Islet precursor cell (in vitro differentiated cells): ENCODE measurements around the gene EFHD2.
"Not testable (repeated sequence)": the region's sequence is repeated elsewhere in the genome, so short reads cannot be mapped to it uniquely, and the experiment has no call there.

Experiments used
- DNase-seq: peaks from one replicate; pipeline ENCODE4 v3.0.0-alpha.2; 2018

The EFHD2 gene

GRCh38 chr1:15457585-15457984 lies 47.9 kb downstream of the EFHD2 start:
- no peak for DNase-seq

DNA sequence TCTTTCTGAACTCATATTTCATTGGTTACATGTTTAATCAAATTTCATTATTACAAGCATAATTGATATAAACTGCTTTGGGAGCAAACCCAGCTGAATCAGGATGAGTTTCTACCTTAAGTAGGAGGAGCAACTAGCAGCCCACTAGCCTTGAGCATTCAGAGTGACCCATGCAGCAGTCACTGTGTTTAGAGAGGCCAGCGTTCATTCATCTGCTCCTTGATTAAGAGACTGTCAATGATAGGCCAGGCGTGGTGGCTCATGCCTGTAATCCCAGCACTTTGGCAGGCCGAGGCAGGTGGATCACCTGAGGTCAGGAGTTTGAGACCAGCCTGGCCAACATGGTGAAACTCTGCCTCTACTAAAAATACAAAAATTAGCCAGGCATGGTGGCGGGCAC lies 48.7 kb downstream of the EFHD2 start:
- DNase-seq = not testable (repeated sequence)

DNA sequence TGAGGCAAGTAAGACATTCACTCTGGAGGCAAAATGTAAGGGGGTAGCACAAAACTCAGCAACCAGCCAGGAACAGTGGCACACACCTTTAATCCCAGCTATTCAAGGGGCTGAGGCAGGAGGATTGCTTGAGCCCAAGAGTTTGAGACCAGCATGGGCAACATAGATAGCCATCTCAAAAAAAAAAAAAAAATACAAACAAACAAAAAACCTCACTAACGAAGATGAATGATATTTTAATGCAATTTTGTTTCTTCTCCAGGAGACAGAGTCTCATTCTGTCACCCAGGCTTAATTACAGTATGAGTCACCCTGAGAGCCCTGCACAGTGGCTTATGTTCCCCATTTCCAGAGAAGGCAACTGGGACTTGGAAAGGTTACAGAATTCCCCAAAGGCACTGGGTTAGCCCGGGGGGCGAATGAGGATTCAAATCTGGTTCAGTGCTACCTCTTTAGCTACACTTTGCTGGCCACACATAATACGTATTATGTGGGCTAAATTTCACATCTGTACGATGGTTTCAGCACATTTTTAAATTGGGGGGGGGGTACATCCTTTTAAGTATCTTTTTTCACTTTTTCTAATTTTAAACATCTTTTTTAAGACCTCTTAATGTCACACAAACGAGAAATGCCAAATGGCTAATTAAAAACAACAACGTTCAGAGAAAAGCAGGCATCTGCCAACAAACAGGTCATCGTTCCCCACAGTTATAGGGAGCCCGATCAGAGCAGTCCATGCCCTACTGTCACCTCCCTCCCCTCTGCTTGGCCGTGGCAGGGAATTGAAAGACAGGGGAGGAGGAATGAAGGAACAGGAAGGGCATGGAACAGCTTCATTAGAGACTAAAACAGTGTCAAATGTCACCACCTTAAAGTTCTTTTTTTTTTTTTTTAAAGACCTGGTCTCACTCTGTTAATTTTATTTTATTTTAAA lies 50.4 kb downstream of the EFHD2 start:
- peak; percentile 65 for DNase-seq

- DNase-seq = no peak
Observed at GRCh38 chr1:15460708-15461095, 51.0 kb downstream of the EFHD2 start.

DNA sequence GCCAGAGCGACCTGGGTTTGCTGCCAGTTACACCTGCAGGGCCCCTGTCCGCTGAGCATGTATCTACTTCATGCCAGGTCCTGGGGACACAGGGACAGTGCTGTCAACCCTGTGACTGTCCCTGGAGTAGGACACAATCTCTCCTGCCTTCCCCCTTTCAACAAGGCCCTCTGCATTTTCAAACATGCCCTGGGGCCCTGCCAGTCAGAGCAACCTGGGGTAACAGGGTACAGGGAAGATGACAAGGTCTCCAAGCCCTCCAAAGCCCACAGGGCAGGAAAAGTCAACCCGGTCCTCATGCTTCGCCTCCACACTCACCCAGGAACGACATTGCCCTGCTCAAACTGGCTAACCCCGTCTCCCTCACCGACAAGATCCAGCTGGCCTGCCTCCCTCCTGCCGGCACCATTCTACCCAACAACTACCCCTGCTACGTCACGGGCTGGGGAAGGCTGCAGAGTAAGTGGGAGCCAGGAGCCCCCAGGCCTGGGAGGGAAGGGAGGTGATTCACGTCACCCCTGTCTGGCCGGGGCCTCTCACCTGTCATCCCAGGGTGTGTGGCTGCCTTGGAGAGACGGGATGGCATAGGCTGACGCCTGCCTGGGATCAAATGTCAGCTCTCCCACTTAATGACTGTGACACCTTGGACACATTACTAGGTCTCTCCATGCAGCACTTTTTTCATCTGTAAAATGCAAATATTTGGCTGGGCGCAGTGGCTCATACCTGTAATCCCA lies 53.5 kb downstream of the EFHD2 start:
- not testable (repeated sequence) for DNase-seq

GRCh38 chr1:15463926-15464322 lies 54.2 kb downstream of the EFHD2 start:
- not testable (repeated sequence) for DNase-seq

DNA sequence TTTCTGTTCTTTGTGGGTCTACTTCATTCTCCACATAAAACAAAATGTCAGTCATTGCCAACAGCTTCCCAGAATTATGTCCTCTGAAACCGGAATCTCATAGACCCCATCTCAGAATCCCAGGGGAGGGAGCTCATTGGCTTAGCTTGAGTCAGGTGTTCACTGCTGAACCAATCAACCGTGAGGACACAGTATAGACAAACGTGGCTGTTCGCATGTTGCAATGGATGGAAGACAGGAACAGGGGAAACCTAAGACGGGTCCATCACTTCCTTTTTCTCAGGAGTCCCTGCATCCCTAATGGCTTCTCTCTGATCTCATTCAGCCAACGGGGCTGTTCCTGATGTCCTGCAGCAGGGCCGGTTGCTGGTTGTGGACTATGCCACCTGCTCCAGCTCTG lies 56.0 kb downstream of the EFHD2 start:
- DNase-seq = no peak

DNA sequence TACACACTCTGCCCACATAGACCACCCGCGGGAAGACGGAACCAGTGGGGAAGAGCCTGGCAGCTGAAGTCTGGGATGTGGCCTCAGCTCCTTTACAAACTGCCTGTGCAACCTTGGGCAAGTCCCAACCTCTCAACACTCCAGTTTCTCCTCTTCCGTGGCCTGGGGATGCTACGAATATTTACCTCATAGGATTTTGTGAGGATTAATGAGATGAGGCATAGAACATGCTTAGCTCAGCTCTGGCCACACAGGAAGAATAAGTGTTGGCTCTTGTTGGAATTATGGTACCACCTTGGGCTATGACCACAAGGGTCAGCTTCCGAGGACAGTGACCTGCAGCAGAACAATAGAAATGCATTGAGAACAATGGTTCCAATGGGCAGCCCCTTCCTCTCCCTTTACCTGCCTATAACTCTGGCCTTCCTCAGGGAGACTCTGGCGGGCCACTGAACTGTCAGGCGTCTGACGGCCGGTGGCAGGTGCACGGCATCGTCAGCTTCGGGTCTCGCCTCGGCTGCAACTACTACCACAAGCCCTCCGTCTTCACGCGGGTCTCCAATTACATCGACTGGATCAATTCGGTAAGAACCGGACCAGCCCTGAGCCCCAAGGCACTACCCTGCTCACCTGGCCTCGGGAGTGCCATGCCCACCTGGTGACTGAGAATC lies 57.4 kb downstream of the EFHD2 start:
- not testable (repeated sequence) for DNase-seq

- DNase-seq = no peak
Observed at GRCh38 chr1:15468145-15468544, 58.5 kb downstream of the EFHD2 start.

DNA sequence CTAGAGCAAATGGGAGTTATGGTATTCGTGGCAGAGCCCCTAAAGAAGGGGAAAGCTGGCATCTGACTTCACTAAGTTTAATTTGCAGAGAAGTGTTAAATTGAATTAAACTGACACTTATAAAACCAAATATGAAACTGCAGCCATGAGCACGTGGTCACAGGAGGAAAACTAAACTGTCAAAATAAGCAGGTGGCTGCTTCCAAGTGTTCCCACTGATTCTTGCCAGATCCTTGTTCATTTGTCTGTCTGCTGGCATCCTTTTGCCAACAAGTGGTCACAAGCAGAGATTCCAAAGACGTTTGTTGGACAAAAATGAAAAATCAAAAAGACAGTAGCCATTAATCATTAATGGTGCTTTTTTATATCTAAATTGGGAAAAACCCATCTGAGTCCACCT lies 59.7 kb downstream of the EFHD2 start:
- no peak for DNase-seq

DNA sequence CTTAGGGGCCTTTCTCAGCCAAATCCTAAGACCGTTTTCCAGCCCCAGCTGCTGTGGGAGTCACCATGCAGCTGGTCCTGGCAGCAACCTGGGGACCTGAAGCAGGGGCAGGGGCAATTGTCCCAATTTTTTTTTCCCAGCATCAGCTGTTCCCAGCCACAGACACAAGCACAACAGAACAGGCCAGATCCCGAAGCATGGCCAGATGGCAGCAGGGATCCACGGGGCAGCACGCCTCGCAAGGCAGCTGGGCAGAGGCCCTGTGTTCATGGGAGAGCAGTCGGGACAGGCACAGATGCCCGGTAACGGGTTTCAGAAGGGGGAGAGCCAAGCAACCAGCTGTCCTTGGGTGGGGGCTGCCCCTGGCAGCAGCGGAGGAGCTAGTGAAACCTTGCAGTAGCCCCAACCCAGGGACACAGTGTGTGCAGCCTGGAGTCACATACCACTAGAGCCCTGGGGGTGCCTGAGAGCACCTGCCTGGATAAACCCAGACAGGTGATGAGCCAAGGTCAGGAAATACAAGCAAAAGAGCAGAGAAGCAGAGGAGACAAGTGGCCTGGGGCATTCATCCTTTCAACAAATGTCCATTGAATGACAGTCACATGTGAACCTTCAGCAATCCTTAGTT lies 60.2 kb downstream of the EFHD2 start:
- DNase-seq = not testable (repeated sequence)

DNA sequence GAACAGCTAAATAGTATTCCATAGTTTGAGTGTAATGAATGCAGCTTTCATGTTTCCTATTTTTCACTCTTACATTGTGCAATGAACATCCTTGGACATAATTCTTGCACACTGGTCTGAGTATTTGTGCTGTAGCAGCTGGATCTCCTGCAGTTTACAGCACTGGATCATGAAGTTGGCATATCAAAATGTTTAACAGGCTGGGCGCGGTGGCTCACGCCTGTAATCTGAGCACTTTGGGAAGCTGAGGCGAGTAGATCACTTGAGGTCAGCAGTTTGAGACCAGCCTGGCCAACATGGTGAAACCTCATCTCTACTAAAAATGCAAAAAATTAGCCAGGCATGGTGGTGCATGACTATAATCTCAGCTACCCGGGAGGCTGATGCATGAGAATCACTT lies 61.4 kb downstream of the EFHD2 start:
- not testable (repeated sequence) for DNase-seq

DNA sequence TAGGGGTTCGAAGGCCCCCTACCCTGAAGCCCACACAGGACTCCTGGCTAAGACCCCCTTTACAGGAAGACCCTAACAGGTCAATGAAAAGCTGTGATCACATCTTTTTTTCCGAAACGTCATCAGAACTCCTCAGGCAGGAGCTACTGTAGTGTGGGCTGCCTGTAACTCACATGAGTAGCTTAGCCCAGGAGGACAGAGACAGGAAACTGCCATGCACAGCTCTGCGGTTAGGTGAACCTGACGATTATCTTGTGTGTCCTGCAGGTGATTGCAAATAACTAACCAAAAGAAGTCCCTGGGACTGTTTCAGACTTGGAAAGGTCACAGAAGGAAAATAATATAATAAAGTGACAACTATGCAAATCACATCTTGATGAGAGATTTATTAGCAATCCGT lies 62.0 kb downstream of the EFHD2 start:
- not testable (repeated sequence) for DNase-seq

- no peak for DNase-seq
Observed at GRCh38 chr1:15472587-15472986, 62.9 kb downstream of the EFHD2 start.

- DNase-seq = no peak
Observed at GRCh38 chr1:15475752-15476314, 66.1 kb downstream of the EFHD2 start, which contains the start of gene CELA2B. Gene CELA2B (plus strand): TSS chr1:15476104. CDS start chr1:15476126, 22 bp downstream.

- DNase-seq = no peak
Observed at GRCh38 chr1:15476927-15477326, 67.2 kb downstream of the EFHD2 start.

DNA sequence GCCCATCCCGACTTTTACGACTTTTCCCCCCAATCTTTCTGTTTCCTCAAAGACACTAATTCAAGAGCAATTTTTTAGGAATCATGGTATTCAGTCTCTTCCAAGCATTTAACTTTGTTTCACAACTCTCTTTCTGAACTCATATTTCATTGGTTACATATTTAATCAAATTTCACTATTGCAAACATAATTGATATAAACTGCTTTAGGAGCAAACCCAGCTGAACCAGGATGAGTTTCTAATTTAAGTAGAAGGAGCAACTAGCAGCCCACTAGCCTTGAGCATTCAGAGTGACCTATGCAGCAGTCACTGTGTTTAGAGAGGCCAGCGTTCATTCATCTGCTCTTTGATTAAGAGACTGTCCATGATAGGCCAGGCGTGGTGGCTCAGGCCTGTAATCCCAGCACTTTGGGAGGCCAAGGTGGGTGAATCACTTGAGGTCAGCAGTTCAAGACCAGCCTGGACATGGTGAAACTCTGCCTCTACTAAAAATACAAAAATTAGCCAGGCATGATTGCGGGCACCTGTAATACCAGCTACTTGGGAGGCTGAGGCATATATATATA lies 68.0 kb downstream of the EFHD2 start:
- no peak for DNase-seq
